CD4-positive, alpha-beta T cell treated with Interleukin-6 for 4 hours (primary cell): ENCODE measurements around the gene ZMIZ1.

ENCODE experiments used
- DNase-seq: peaks from one replicate; pipeline ENCODE4 v3.0.0-alpha.2; 2020; ENCODE audit warnings: mixed read lengths

The ZMIZ1 gene

DNA sequence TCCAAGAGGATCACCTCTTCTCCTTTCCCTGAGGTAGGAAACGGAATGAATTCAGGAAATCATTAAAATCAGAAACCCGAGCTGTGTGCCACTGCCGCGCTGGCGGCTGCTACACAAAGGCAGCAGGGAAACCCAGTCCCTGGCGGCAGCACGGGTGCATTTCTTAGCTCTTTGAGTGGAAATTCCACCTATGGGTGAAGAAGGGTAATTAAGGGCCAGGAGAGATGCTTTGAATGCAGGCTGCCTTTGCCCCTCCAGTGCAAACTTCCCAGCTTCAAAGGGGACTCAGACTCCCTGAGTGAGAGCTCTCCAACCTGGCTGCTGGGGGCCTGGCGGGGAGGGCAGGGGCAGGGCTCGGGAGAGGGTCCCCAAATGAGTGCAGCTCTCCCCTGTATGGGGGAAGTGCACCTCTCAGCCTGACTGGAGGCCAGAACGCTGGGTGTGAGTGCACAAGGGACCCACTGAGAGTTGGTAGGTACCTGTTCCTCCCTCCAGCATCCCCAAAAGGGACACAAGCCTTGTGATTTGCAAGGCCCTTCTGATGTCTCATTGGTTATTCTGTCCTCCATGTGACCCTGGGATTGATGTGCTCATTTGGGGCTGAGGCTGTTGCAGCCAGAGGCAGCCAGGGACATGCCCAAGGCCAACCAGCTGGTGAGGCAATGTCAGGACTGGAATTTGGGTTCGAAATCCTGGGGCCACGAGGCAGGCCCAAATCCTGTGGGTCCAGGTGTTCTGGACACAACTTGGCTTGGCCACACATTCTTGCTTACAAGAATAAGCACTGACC, 16.3 kb upstream of the ZMIZ1 start:
- peak; percentile 56 for DNase-seq

DNA sequence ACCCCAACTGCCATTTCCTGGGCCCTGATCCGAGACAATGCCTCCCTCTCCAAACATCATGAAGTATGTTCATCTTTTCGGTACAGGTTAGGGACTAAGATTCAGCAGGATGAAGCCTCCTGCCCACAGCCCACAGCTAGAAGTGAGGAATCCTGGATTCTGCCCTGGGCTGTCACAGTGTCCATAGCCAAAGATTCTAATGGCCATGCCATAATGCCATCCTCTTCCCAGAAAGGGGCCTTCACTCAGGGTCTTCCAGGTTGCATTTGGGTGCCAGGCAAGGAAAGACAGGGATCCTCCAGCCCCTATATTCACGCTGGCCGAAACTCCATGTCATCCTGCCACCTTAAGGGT, 15.7 kb upstream of the ZMIZ1 start:
- DNase-seq, result no peak

DNA sequence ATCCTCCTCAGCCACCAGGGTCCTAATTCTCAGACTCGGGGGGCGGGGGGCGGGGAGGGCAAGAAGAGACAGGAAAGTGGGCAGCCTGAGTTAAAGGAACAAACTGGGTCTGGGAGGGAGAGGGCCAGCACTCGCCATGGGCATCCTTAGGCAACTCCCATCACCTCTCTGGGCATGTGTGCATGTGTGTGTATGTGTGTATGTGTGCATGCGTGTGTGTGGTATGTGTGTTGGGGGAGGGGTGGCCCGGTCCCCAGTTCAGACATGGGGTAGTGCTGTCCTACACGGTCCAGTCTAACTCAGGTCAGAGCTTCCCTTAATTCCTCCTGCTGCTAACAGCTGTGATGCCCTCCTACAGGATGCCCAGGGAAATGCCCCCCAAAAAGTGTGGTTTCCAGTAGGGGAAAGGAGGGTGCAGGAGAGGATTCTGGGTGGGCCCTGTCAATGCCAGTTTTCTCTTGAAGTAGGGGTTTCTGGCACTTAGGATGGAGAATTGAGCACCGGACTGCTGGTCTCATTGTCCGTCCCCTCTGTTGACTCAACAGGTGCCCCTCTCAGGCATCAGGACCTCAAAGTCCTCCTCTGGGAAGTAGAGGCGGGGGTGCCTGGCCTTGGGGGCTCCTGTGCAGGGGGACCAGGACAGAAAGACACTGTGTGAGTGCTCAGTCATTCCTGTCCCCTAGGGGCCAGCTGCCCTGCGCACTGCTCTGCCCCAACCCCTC, 15.1 kb upstream of the ZMIZ1 start:
- no peak for DNase-seq

DNA sequence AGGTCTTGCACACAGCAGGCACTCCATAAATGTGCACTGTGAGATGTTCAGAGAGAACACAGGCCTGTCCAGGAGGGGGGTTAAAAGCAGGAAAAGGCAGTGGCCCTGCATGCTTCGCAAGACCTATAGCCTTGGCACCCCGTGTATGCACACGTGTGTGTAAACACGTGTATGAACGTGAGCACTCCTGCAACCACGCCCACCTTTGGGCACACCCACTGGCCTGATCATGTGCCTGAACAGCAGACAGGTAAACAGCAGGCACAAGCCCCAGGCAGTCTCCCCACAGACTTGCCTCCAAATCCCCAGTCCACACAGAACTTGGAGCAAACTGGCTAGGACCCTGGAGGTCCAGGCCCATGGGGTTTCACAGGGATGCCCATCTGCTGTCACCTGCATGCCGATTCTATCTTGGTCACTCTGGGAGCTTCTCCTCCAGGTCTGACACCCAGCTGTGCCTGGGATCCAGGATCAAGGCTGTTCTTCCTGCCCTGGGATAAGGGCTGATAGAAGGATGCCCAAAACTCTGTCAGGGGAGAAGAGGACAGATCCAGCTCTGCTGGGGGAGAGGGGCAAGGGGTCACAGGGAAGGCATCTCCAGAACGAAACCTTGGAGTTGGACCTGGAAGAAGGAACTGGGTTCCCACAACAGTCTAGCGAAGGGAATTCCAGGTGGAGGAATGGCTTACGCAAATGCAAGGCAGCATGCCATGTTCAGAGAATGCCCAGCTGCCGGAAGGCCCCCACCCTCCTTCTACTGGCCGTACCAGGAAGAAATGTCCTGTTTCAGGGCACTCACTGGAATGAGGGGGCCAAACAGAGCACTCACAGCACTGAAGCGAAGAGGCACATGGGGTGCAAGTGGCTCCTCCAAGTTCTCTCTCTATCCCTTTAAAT, 14.3 kb upstream of the ZMIZ1 start:
- DNase-seq, result no peak

DNA sequence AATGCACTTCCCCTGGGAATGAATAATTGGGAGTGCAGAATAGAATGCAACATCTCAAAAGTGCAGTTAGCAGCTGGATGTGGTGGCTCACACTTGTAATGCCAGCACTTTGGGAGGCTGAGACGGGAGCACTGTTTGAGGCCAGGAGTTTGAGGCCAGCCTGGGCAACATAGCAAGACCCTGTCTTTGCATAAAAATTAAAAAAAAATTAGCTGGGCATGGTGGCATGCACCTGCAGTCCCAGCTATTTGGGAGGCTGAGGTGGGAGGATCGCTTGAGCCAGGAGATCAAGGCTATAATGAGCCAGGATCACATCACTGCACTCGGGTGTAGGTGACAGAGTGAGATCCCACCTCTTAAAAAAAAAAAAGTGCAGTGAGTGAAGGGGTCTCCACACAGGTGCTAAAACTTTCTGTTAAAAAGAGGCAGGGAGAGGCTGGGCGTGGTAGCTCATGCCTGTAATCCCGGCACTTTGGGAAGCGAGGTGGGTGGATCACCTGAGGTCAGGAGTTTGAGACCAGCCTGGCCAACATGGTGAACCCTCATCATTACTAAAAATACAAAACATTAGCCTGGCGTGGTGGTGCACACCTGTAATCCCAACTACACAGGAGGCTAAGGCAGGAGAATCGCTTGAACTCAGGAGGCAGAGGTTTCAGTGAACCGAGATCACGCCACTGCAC, 13.5 kb upstream of the ZMIZ1 start:
- DNase-seq, result no peak

DNA sequence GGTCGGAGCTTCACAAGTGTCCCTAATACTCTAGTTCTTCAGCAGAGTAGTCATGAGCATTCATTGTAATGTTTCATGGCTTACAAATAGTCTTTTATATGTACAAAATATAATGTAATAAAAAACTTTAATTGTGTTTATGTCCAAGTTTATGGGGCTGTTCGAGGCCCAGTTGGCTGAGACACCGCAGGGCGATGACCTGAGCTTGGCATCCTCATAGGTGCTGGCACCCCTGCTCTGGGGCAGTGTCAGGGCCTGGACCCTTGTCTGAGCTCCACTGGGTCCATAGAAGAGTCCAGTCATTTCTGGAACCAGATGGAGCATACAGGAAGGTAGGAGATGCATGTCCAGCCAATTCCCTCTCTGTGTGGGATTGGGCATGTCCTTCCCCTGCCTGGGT, 12.9 kb upstream of the ZMIZ1 start:
- DNase-seq, result no peak

DNA sequence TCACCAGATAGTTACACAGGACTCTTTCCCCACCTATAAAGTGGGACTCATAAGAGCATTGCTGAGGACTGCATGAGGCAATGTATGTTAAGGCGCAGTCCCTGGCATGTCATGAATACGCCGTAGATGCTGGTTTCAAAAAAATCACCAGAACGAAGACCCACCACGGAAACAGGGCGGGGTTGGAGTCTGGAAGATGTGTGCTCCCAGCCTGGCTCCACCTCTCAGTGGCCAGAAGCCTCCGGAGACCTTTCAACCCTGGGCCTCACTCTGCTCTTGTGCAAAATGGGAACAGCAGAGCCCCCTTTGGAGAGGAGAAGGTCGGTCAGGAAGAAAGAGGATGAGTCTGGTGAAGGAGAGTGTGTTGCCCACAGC, 12.4 kb upstream of the ZMIZ1 start:
- DNase-seq, result no peak

DNA sequence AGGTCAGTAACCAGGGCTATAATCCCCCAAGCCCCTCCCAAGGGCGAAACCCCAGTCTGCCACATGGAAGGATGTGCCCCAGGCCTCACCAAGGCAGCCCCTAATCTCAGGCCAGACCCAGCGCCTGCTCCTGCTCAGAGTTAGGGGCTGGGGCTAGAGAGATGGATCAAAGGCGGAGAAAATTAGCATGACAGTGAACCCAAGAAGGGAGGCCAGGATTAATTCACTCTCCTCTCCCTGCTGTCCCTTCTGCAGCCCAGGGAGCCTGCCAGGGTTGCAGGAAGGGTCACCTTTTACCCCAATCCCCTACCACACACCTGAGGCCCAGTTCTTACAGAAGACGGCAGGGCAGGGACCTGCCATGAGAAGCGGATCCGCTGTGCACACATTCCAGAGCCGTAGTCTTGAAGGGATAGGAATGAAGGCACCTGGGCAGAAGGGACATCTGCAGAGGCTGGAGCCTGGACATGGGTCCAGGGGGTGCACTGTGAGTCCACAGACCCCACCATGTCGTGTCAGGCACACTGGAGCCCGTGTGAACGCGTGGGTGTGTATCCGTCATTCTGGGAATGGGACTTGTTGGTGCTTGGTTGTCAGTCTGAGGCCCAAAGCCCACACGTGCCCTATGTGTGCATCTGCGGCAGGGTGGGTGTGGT, 11.9 kb upstream of the ZMIZ1 start:
- no peak for DNase-seq

DNA sequence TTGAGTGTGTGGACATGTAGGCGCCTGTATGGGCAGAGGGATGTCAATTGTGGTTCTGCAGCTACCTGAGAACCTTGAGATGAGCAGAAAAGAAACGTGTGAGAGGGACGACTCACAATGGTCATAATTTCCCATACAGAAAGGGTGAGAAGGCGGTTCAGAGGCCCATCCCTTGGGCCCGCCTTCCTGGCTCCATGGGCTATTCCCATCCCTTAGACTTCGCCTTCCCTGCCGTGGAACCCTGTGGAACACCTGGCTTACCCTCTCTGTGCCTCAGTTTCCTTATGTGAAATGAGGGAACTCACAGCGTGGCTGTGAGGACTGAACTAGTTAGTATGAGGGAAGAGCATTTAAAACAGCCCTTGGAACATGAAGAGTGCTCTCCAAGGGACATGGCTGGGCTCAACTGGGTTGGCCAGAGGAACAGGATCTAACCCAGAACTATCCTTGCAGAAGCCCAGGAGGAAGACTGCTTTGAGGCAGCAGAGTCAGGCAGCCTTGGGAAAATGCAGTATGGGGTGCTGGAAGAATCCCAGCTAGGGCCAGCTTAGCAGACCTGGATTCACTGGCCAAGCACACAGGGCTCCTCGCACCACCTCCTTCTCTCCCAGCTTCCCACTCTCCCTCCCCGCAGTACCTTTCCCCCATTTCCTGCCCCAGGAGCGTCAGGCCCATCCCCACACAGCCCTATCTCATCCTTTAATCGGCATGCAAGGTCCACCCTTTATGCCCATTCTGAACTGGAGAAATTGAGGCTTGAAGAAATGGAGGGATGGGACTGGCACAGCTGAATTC, 11.1 kb upstream of the ZMIZ1 start:
- no peak for DNase-seq

DNA sequence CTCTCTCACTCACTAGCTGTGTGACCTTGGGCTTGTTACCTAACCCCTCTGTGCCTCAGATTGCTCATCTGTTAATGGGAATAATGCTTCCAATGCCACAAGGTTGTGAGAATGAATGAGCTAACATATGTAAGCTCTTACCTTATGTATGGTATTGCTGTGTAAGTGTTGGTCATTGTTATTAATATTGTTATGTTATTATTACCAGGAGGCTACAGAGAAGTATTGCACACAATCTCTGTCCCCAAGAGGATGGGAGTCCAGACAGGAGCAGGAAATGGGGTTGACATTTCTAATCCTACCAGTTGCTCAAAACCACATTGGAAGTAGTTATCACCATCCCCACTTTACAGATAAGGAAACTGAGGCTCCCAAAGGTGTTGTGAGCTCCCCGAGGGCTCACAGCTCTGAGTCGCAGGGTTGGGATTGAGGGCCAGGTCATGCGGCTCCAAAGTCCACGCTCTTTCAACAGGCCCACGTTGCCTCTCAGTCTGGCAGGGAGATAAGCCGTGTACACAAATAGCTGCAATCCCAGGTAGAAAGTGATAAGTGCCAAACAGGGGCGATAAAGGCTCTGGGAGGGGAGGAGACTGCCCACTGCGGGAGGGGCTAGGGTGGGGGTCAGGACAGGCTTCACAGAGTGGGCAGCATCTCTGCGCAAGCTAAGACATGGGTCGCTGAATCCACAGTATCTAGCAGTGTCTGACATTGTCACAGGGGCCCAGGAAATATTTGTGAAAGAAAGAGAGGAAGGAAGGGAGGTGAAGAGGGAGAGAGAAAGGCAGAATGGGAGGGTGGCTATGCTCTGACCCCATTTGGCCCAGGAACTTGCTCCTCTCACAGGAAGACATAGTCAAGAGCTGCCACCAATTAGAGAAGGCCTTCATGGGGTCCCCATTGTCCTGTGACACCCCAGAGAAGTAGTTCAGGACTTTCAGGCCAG, 9.6 kb upstream of the ZMIZ1 start:
- no peak for DNase-seq

DNA sequence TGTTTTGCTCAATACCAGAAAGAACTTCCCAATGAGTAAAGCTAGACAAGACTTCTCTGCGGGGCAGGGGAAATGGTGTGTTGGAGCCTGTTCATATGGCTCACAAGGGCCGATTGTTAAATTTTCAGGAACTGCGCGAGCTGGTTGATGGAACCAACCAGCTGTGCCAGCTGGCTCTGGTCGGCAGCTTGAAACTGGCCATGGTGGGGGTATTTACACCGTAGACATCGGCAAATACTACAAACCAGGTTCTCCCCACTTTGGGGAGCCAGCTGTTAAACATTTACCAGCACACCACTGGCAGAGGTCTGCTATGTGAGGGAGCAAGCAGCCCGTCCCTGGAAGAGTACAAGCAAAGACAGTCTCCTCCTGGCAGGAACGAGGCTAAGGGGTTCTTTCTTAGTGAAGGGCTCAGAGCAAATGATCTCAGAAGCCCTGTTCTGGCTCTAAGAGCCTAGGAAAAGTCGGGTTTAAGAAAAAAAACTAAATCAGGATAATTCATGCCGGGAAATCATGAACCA, 8.8 kb upstream of the ZMIZ1 start:
- DNase-seq, result no peak

DNA sequence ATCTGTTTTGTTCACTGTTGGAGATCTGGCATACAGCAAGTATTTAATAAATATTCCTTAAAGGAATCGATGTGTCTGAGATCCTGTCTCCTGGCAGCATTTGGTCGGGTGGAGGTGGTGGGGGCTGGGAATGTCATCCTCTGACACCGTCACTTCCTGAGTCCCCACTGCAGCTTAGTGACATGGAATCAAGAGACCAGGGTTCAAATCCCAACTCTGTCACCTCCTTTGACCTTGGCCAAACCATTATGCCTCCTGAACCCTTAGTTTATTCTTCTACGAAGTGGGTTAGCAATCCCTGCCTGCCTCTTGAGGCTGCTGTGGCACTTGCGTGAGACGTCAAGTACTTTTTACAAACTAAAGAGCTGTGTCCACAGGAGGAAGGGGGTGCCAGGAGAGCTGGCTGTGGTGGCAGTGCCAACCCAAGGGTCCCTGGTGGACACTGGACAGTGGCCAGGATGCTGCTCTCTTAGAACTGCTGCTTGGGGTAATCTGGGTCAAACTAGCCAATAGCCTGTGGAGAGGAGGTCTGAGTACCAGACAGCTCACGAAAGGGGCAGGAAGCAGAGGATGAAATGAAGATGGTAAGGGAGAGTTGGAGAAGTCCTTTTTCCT, 8.0 kb upstream of the ZMIZ1 start:
- DNase-seq, result no peak

DNA sequence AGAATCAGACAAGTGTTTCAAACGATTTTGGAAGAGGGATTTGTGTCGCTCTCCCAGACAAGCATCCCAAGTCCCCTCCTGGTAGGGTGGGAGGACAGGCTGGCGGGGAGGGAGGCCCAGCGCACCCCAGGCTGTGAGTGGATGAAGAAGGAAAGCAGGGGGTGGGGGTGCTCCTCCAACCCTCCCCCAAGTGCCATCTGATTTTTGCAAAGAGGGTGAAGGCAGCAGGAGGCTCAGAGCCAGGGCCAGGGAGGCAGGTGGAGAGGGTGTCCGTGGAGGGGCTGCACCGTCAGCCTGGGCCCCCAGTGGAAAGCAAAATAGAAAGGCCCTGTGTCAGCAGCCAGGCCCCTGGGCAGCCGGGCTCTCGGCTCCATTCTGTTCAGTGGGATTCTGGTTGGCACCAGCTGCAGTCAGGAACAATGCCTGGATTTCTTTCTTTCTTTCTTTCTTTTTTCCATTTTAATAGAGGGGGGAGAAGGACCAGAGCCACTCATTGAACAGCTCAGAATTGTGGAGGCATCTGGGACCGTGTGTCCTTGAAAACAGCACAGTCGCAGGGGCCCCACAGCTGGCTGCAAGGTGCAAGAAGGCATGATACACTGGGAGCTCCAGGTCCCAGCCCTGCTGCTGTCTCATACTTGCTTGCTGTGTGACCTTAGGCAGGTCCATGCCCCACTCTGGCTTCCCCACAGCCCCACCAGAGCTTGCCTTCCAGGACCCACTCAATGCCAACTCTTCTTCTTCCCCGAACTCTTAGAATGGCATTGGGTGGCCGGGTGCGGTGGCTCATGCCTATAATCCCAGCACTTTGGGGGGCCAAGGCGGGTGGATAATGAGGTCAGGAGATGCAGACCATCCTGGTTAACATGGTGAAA, 7.1 kb upstream of the ZMIZ1 start:
- DNase-seq, result no peak

DNA sequence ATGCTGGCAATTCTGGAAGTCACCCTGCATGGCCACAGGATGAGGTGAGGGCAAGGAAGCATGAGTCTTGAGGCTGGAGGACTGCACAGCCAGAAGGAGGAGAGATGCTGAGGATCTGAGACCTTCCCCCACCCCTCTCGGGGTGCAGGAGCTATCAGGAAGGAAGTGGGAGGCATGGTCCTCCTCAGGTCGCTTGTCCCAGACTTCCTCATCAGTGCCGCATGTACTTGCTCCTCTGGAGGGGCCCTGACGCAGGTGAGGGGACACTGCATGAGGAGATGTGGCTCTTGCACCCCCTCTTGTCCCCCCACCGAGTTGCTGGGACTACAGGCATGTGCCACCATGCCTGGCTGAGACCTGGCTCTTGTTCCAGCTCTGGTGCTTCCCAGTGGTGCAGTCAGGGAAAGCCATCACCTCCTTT, 5.7 kb upstream of the ZMIZ1 start:
- DNase-seq, result no peak

DNA sequence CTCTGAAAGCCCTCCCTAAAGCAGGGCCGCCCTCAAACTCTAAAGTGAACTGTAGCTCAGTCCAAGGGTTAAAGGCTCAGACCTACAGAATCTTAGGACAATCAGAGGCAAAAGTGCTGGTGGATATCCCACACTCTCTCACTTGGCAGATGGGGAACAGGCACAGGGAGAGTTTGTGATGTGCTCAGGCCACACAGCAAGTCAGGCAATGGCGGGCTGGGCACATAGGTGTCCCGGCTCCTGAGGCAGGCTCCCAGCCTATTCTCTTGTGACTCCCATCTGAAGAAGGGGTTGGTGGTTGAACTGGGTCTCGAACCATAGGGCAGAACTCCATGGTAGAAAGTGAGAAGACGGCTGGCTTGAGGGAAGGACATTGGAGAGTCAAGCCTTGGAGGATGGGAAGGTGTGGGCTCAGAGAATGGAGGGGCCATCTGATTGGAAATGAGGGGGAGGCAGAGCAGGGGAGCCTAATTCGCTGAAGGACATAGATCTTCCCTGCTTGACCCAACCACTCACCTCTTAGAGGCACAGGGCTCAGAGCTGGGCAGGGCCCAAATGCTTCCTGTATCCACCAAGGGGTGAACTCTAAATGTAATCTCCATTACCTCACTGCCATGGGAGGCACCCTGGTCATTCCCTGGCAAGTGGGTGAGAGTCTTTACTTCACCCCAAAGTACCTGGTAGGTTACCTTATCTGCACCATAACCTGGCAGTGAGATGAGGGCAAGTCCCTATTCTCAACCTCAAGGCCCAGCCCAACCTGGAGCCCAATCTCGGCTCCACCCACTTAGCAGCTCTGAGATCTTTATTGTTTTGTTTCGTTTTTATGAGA, 4.9 kb upstream of the ZMIZ1 start:
- DNase-seq, result peak; percentile 41

DNA sequence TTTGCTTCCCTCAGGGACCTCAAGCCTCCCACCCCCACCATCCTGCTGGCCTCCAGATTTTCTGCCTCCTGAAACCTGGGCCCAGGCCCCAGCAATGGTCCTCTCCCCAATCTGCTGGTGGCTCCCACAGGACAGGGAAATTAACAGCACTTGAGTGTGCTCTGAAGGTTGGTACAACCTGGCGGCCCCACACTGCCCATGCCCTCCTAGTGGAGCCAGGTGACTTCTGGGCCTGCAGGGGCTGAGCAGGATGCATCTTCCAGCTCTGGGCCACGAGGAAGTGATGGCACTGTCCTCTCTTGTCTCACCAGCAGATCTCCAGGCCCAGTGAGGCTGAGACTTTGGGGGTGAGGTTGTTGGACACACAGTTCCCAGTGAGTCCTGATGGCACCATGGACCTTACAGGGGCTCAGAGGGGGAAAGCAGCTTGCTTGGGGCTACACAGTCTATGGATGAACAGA, 3.6 kb upstream of the ZMIZ1 start:
- no peak for DNase-seq

DNA sequence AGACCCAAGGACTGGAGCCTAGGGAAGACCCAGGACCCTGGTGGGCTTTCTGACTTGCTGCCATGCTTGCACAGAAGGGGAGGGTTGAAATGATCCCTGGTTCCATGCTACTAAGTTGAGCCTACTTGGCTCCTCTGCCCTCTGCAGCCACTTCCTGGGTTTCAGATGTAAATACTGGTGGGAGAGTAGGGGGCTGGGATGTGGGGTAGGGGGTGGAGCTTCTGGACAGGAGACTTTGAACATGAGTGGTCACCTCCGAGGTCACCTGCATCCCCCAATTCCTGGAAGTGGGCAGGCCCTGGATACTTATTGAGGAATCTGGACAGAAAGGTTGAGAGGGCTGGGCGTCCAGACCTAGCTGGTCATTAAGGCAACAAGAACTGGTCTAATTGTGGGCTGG, 2.9 kb upstream of the ZMIZ1 start:
- DNase-seq, result no peak
